GM18505 (cell line): ENCODE results near the gene KLHL22.

Experiments
- ATAC-seq: cut with Tn5 transposase; IDR thresholded peaks from one replicate; pipeline ENCODE4 v1.9.1; 2021; ENCODE audit not compliant: unreplicated experiment
- POLR2A ChIP-seq: IDR thresholded peaks from 4 replicates; pipeline ENCODE4 v1.6.1; 2011; ENCODE audit warnings: borderline replicate concordance; ENCODE audit not compliant: insufficient read depth, insufficient read length; ENCODE audit errors: extremely low read depth

Gene KLHL22

DNA sequence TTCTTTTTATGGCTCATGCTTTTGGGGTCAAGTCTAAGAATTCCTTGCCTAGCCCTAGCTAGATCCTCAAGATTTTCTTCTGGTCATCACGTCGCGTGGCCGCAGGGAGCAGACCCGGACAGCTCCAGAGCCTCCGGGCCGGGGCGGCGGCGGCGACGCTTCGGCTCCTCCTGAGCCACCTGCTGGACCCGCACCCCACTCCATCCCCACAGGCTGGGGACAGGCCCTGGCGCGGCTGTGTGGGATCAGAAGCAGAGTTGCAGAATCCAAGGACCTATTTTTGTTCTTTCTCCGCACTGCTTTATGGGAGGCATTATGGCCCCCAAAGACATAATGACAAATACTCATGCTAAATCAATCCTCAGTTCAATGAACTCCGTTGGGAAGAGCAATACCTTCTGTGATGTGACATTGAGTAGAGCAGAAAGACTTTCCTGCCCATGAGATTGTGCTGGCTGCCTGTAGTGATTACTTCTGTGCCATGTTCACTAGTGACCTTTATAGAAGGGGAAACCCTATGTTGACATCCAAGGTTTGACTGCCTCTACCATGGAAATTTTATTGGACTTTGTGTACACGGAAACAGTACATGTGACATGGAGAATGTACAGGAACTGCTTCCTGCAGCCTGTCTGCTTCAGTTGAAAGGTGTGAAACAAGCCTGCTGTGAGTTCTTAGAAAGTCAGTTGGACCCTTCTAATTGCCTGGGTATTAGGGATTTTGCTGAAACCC, 45.6 kb downstream of the KLHL22 start:
- no peak for TF ChIP-seq POLR2A
- no peak for ATAC-seq

GRCh38 chr22:20448630-20449029, 47.0 kb downstream of the KLHL22 start:
- no peak for TF ChIP-seq POLR2A
- ATAC-seq, result no peak

- TF ChIP-seq POLR2A, result no peak
Measured at GRCh38 chr22:20446383-20446970, 49.1 kb downstream of the KLHL22 start.

GRCh38 chr22:20444325-20444724, 51.3 kb downstream of the KLHL22 start:
- TF ChIP-seq POLR2A, result no peak
- ATAC-seq, result no peak

More at GRCh38 chr22:20446383-20446970, 49.1 kb downstream of the KLHL22 start:
- no peak for ATAC-seq

DNA sequence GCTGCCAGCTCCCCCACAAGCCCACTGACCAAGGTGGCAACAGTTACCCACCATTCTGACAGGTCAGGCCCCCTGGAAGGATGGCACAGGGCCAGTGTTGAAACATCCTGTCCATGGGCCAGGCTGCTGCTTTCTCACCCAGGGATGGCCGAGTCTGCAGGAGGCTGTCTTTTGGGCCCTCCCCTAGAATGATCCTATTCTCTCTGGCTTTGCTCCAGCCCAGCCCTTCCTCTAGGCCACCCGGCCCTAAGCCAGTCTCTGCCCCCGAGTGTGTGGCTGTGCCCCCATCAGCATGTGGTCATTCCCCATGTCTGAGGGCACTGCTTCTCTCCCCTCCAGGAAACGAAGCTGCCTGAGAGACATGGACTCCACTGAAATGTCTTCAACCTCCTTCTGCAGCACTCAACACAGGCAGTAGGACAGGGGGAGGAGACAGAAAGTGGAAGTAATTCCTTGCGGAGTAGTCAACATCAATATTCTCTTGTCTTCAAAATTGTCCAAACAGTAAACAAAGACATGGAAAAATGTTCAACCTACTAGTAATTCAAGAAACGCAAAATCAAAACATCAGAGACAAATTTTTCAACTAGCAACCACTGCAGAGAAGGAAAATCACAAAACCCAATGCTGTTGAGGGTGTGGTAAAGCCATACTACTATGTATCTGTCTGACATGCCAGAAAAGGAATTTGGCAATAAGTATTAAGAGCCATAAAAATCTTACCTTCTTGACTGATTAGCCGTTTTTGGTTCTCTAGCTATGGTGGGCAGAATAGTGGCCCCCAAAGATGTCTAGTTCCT, 52.9 kb downstream of the KLHL22 start:
- TF ChIP-seq POLR2A, result no peak

GRCh38 chr22:20441631-20442484, 53.7 kb downstream of the KLHL22 start:
- no peak for TF ChIP-seq POLR2A
- no peak for ATAC-seq

More for the DNA sequence above, 52.9 kb downstream of the KLHL22 start:
- no peak for ATAC-seq

DNA sequence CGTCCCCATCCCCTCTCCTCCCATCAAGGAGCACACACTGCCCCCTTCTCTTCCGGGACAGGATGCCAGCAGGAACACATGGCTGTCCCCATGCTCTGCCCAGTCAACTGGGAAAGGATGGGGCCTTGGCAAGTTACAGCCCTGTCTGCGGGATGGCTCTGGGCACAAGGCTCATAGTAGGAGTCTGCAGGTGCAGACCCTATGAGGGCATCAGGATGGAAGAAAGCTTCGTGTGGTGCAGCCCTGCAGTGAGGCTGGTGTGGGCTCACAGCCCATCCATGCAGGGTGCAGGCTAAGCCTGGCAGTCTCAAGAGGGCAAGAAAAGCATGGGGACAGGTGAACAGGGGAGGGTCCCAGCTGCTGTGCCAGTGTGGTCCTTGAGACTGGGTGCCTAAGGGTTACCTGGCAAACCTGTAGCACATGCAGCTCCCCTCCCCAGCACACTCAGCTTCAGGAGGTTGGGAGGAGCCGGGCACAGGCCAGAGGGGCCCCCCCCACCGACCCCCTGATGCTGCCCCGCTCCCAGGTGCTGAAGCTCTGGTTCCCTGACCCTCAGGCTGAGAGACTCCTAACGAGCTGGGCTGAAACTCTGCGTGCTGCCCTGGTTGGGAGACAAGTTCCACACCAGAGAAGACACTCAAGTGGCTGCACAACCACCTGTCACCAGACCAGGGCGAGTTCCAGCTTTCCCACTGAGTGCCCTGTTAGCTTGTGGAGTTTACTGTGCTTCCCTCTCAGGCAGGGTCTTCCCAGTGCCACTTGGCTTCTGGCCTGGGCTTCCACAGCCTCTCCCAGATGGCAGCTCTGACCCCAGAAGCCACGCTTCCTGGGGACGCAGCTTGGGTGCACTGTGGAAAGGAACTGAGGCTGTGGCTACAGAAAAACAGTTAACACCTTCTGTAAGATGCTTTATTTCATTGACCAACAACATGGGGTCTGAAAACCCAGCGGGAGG, 54.7 kb downstream of the KLHL22 start:
- no peak for ATAC-seq
- no peak for TF ChIP-seq POLR2A

DNA sequence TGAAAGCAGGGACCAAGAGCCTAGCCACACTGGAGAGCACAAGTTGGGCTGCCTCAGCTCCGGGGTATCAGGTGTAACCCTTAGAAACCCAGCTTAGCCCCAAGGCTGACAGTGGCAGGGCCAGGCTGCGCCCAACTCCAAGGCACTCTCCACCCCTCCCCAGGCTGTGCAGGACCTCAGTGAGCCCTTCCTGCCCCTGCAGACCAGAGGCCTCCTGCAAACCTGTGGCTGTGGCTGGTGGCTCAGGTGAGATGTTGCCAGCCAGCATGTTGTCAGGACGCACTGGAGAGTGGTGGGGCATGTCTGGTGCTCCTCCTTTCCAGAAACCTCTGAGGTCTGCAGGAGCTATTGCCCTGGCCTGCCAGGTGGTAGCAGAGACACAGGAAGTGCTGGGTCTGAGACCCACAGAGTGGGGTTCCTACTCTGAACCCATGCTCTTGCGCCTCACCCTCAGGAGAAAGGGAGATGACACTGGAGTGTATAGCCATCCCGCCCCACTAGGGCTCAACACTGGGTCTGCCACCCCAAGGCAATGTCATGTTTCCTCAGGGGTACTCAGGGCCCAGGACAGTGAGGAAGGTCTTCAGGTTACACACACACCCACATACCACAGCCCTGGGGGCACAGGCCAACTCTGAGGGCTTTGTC, 55.5 kb downstream of the KLHL22 start:
- TF ChIP-seq POLR2A, result no peak
- no peak for ATAC-seq

GRCh38 chr22:20439556-20439927, 56.1 kb downstream of the KLHL22 start:
- ATAC-seq, result no peak
- TF ChIP-seq POLR2A, result no peak

DNA sequence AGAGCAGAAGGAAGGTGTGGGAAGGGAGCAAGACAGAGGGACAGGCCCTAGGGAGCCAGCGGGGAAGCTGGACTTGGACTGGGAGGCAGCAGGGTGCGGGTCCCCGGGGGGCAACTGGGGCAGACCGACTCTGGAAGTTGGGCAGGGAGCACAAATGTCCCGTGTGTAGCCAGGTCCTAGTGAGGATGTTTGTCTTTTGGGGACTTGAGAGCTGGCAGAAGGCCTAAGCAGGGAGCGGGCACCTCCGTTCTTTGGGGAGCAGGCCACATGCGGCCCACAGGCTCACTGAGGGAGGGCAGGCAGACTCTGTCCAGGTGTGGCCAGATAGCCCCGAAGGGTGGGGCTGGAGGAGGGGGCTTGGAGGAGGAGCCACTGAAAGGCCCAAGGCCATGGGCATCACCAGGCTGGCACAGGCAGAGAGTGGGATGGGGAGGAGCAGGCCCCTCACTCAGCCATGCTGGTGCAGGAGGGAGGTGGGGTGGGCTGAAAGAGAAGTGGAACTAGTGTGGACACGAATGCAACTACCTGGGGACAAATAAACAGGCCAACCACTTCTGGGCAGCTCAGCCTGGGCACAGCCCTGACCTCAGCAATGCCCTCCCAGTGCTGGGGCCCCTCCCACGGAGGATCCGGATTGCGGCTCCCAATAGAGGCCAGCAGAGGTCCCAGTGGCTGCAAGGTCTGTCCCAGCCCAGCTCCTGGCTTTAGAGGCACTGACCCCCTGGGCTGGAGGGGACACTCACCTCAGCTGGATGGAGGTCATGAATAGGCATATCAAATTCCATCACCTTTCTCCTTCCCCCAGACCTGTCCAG, 56.7 kb downstream of the KLHL22 start:
- no peak for ATAC-seq
- no peak for TF ChIP-seq POLR2A

- no peak for ATAC-seq
- TF ChIP-seq POLR2A, result no peak
Measured at GRCh38 chr22:20438427-20438677, 57.2 kb downstream of the KLHL22 start.
